Daoy (cell line): ENCODE data around the gene TMEM248. TPM values are rescaled to one million over a fixed set of nuclear protein-coding genes. Genes with fewer than 3 reads are reported as not detected.
"Not testable (repeated sequence)": the region's sequence is repeated elsewhere in the genome, so short reads cannot be mapped to it uniquely, and the experiment has no call there.

Experiments
- DNase-seq: peaks from one replicate; pipeline ENCODE4 v3.0.0-alpha.2; 2015; ENCODE audit warnings: low read depth
- total RNA-seq: library from RNA; depleted of rRNA; stranded (reverse); fragments of >200 nt; shearing (Covaris generic); gene quantifications from 2 replicates; pipeline ENCODE4 v1.2.3, GENCODE V29; 2014

Gene TMEM248
- total RNA-seq, 1 experiment from 2014 or later: 146 TPM

GRCh38 chr7:66910789-66911188 is 10.2 kb upstream of the TMEM248 start:
- no peak for DNase-seq

GRCh38 chr7:66911191-66911590 is 9.8 kb upstream of the TMEM248 start:
- not testable (repeated sequence) for DNase-seq

- DNase-seq: no peak
Observed at GRCh38 chr7:66912195-66912594, 8.8 kb upstream of the TMEM248 start.

- DNase-seq: peak; percentile 27
Observed at GRCh38 chr7:66913118-66914037, 7.6 kb upstream of the TMEM248 start.

- DNase-seq: not testable (repeated sequence)
Observed at GRCh38 chr7:66917904-66918303, 3.1 kb upstream of the TMEM248 start.

- no peak for DNase-seq
Observed at GRCh38 chr7:66919304-66919703, 1.7 kb upstream of the TMEM248 start.

- DNase-seq: no peak
Observed at GRCh38 chr7:66919704-66920103, 1.3 kb upstream of the TMEM248 start.

GRCh38 chr7:66920256-66920655 is 769 bp upstream of the TMEM248 start:
- DNase-seq: no peak

- peak; percentile 56 for DNase-seq
Observed at GRCh38 chr7:66921396-66921917, 432 bp downstream of the TMEM248 start.

- DNase-seq: peak; percentile 23
Observed at GRCh38 chr7:66921918-66922486, 977 bp downstream of the TMEM248 start.

GRCh38 chr7:66925255-66925654 is 4.2 kb downstream of the TMEM248 start:
- DNase-seq: no peak

GRCh38 chr7:66927348-66927948 is 6.4 kb downstream of the TMEM248 start:
- no peak for DNase-seq

GRCh38 chr7:66928388-66928787 is 7.4 kb downstream of the TMEM248 start:
- no peak for DNase-seq

- no peak for DNase-seq
Observed at GRCh38 chr7:66929165-66929564, 8.1 kb downstream of the TMEM248 start.

- DNase-seq: no peak
Observed at GRCh38 chr7:66929935-66930334, 8.9 kb downstream of the TMEM248 start.

GRCh38 chr7:66930341-66930740 is 9.3 kb downstream of the TMEM248 start:
- peak; percentile 37 for DNase-seq

GRCh38 chr7:66933469-66933868 is 12.4 kb downstream of the TMEM248 start:
- no peak for DNase-seq

GRCh38 chr7:66937940-66938339 is 16.9 kb downstream of the TMEM248 start:
- no peak for DNase-seq

GRCh38 chr7:66939325-66939724 is 18.3 kb downstream of the TMEM248 start:
- no peak for DNase-seq

GRCh38 chr7:66946545-66946944 is 25.5 kb downstream of the TMEM248 start:
- DNase-seq: no peak

- DNase-seq: no peak
Observed at GRCh38 chr7:66948480-66949109, 27.6 kb downstream of the TMEM248 start.

GRCh38 chr7:66950311-66950710 is 29.3 kb downstream of the TMEM248 start:
- peak; percentile 32 for DNase-seq
